Mesendoderm (in vitro differentiated cells): ENCODE results near the gene ACAA2.
"Not testable (repeated sequence)": the region's sequence is repeated elsewhere in the genome, so short reads cannot be mapped to it uniquely, and the experiment has no call there.

ENCODE experiments used
- DNase-seq: peaks from one replicate; pipeline ENCODE4 v3.0.0; 2013
- H2AK5ac ChIP-seq: 2 replicates; pipeline ENCODE4 v1.6.1; 2013; ENCODE audit warnings: low read length, inconsistent platforms
- H2BK120ac ChIP-seq: 2 replicates; pipeline ENCODE4 v1.6.1; 2013; ENCODE audit warnings: low read depth, mild to moderate bottlenecking, low read length, moderate library complexity, mixed read lengths
- H2BK15ac ChIP-seq: replicated peaks from 2 replicates; pipeline ENCODE4 v1.6.1; 2013; ENCODE audit warnings: low read depth, mild to moderate bottlenecking, moderate library complexity
- H2BK5ac ChIP-seq: 2 replicates; pipeline ENCODE4 v1.6.1; 2013; ENCODE audit warnings: low read length, inconsistent platforms
- H3K18ac ChIP-seq: 2 replicates; pipeline ENCODE4 v1.6.1; 2013; ENCODE audit warnings: mild to moderate bottlenecking, low read length, mixed read lengths
- H3K23ac ChIP-seq: one replicate; pipeline ENCODE4 v1.6.1; 2013; ENCODE audit warnings: low read length
- H3K27ac ChIP-seq: 2 replicates; pipeline ENCODE4 v1.5.1; 2013; ENCODE audit warnings: low read depth, mild to moderate bottlenecking, inconsistent platforms, low read length, moderate library complexity
- H3K27me3 ChIP-seq: 2 replicates; pipeline ENCODE4 v1.6.1; 2013; ENCODE audit warnings: low read length, control low read depth, mild to moderate bottlenecking, inconsistent platforms; ENCODE audit not compliant: insufficient read depth, poor library complexity
- H3K36me3 ChIP-seq: 2 replicates; pipeline ENCODE4 v1.6.1; 2013; ENCODE audit warnings: low read length, inconsistent platforms; ENCODE audit not compliant: control insufficient read depth, insufficient read depth
- H3K4ac ChIP-seq: one replicate; pipeline ENCODE4 v1.6.1; 2013; ENCODE audit warnings: low read depth, mild to moderate bottlenecking, low read length, moderate library complexity
- H3K4me1 ChIP-seq: 2 replicates; pipeline ENCODE4 v1.6.1; 2013; ENCODE audit warnings: low read depth, low read length, inconsistent platforms; ENCODE audit not compliant: control insufficient read depth
- H3K4me2 ChIP-seq: 2 replicates; pipeline ENCODE4 v1.6.1; 2013; ENCODE audit warnings: low read length
- H3K4me3 ChIP-seq: 2 replicates; pipeline ENCODE4 v1.5.1; 2013; ENCODE audit warnings: mild to moderate bottlenecking, low read length
- H3K56ac ChIP-seq: one replicate; pipeline ENCODE4 v1.6.1; 2013; ENCODE audit warnings: low read length
- H3K79me1 ChIP-seq: 2 replicates; pipeline ENCODE4 v1.6.1; 2013; ENCODE audit warnings: low read length, inconsistent platforms
- H3K79me2 ChIP-seq: 2 replicates; pipeline ENCODE4 v1.6.1; 2013; ENCODE audit warnings: mild to moderate bottlenecking, low read length; ENCODE audit not compliant: control insufficient read depth, insufficient read depth
- H3K9ac ChIP-seq: 2 replicates; pipeline ENCODE4 v1.6.1; 2013; ENCODE audit warnings: low read length, inconsistent platforms
- H4K5ac ChIP-seq: one replicate; pipeline ENCODE4 v1.6.1; 2013; ENCODE audit warnings: low read length
- H4K8ac ChIP-seq: one replicate; pipeline ENCODE4 v1.6.1; 2013; ENCODE audit warnings: low read depth, mild to moderate bottlenecking, control low read depth, low read length, moderate library complexity
- WGBS: extraction: QIAGEN DNeasy Blood & Tissue Kit; methylation state at CpG from one replicate; pipeline ENCODE4 v1.1.7; 2013; ENCODE audit warnings: low lambda C conversion rate, missing lambda C conversion rate; ENCODE audit not compliant: insufficient coverage; ENCODE audit errors: extremely low coverage; 5-methylcytosine and 5-hydroxymethylcytosine counted together

The ACAA2 gene

GRCh38 chr18:49808553-49809191 lies 4.7 kb downstream of the ACAA2 start:
- not testable (repeated sequence) for H3K4me1 ChIP-seq, H3K27me3 ChIP-seq, H2AK5ac ChIP-seq, H3K56ac ChIP-seq, H3K4me2 ChIP-seq, H2BK15ac ChIP-seq, H3K18ac ChIP-seq, H3K27ac ChIP-seq, H3K9ac ChIP-seq, H3K23ac ChIP-seq, H2BK120ac ChIP-seq, H4K8ac ChIP-seq, H4K5ac ChIP-seq, H3K4ac ChIP-seq, H3K36me3 ChIP-seq, H3K4me3 ChIP-seq, H2BK5ac ChIP-seq
- Histone ChIP-seq H3K79me1 (peaks cover 13% of the 10 kb centered on the region), H3K79me2 (peaks cover 61% of the 10 kb centered on the region)
- no CpG with 5 or more reads among the region's 10 CpGs for WGBS
- peak; percentile 25 for DNase-seq

GRCh38 chr18:49804096-49804495 lies 9.2 kb downstream of the ACAA2 start:
- Histone ChIP-seq H3K27ac (no peak overlapping the region), H2BK5ac (no peak overlapping the region), H3K18ac (no peak overlapping the region), H3K36me3 (no peaks in the 10 kb centered on the region), H3K23ac (no peak overlapping the region), H3K4me3 (no peak overlapping the region), H3K4me2 (no peak overlapping the region), H3K4ac (no peak overlapping the region), H2BK15ac (no peak overlapping the region), H3K79me1 (peaks cover 11% of the 10 kb centered on the region), H4K8ac (no peak overlapping the region), H3K4me1 (no peaks in the 10 kb centered on the region), H2BK120ac (no peak overlapping the region), H3K9ac (no peak overlapping the region), H3K27me3 (no peaks in the 10 kb centered on the region), H4K5ac (no peak overlapping the region), H3K56ac (no peak overlapping the region), H3K79me2 (peaks cover 32% of the 10 kb centered on the region), H2AK5ac (no peak overlapping the region)
- WGBS = no CpG with 5 or more reads among the region's 5 CpGs
- no peak for DNase-seq

GRCh38 chr18:49802623-49803022 lies 10.7 kb downstream of the ACAA2 start:
- H2BK15ac ChIP-seq = no peak overlapping the region
- H2BK5ac ChIP-seq = no peak overlapping the region
- no peak overlapping the region for H3K9ac ChIP-seq
- no peak overlapping the region for H3K4me3 ChIP-seq
- H3K4me1 ChIP-seq = no peaks in the 10 kb centered on the region
- no peak overlapping the region for H3K4me2 ChIP-seq
- no peak overlapping the region for H2AK5ac ChIP-seq
- DNase-seq = no peak
- H3K27me3 ChIP-seq = no peaks in the 10 kb centered on the region
- H3K23ac ChIP-seq = no peak overlapping the region
- peaks cover 11% of the 10 kb centered on the region for H3K79me1 ChIP-seq
- H3K18ac ChIP-seq = no peak overlapping the region
- no CpG with 5 or more reads among the region's 4 CpGs for WGBS
- no peak overlapping the region for H4K8ac ChIP-seq
- H3K56ac ChIP-seq = no peak overlapping the region
- no peak overlapping the region for H3K27ac ChIP-seq
- no peak overlapping the region for H4K5ac ChIP-seq
- H3K36me3 ChIP-seq = no peaks in the 10 kb centered on the region
- no peak overlapping the region for H3K4ac ChIP-seq
- peaks cover 26% of the 10 kb centered on the region for H3K79me2 ChIP-seq
- no peak overlapping the region for H2BK120ac ChIP-seq

GRCh38 chr18:49800491-49800890 lies 12.8 kb downstream of the ACAA2 start:
- H3K27ac ChIP-seq, H4K5ac ChIP-seq, H3K23ac ChIP-seq, H3K27me3 ChIP-seq, H3K18ac ChIP-seq, DNase-seq, H3K4ac ChIP-seq, H3K9ac ChIP-seq, H2AK5ac ChIP-seq, H3K56ac ChIP-seq, H4K8ac ChIP-seq, H2BK5ac ChIP-seq, H3K79me1 ChIP-seq, H3K79me2 ChIP-seq, H3K4me3 ChIP-seq, H2BK15ac ChIP-seq, H3K36me3 ChIP-seq, H3K4me2 ChIP-seq, H2BK120ac ChIP-seq, H3K4me1 ChIP-seq: not testable (repeated sequence)
- no CpG with 5 or more reads among the region's 5 CpGs for WGBS

- H3K9ac ChIP-seq, H2BK15ac ChIP-seq, H2BK5ac ChIP-seq, H3K79me1 ChIP-seq, DNase-seq, H3K4ac ChIP-seq, H3K4me3 ChIP-seq, H3K79me2 ChIP-seq, H4K5ac ChIP-seq, H2AK5ac ChIP-seq, H3K27me3 ChIP-seq, H3K4me2 ChIP-seq, H3K27ac ChIP-seq, H3K4me1 ChIP-seq, H4K8ac ChIP-seq, H3K18ac ChIP-seq, H3K23ac ChIP-seq, H3K56ac ChIP-seq, H2BK120ac ChIP-seq, H3K36me3 ChIP-seq: not testable (repeated sequence)
- no CpG with 5 or more reads among the region's 29 CpGs for WGBS
These were observed 13.5 kb downstream of the ACAA2 start for GRCh38 chr18:49799806-49800205.

- WGBS = no CpG with 5 or more reads among the region's 4 CpGs
- no peak overlapping the region for H4K8ac ChIP-seq
- H2BK120ac ChIP-seq = no peak overlapping the region
- no peak overlapping the region for H3K9ac ChIP-seq
- no peaks in the 10 kb centered on the region for H3K4me1 ChIP-seq
- H2BK5ac ChIP-seq = no peak overlapping the region
- peaks cover 2% of the 10 kb centered on the region for H3K79me2 ChIP-seq
- no peaks in the 10 kb centered on the region for H3K36me3 ChIP-seq
- H3K79me1 ChIP-seq = peaks cover 4% of the 10 kb centered on the region
- H3K18ac ChIP-seq = no peak overlapping the region
- H4K5ac ChIP-seq = no peak overlapping the region
- H3K4me3 ChIP-seq = no peak overlapping the region
- H3K56ac ChIP-seq = no peak overlapping the region
- no peak overlapping the region for H3K4ac ChIP-seq
- H3K27me3 ChIP-seq = no peaks in the 10 kb centered on the region
- H3K23ac ChIP-seq = no peak overlapping the region
- H3K4me2 ChIP-seq = no peak overlapping the region
- H2BK15ac ChIP-seq = no peak overlapping the region
- no peak overlapping the region for H2AK5ac ChIP-seq
- no peak for DNase-seq
- H3K27ac ChIP-seq = no peak overlapping the region
These were observed 15.3 kb downstream of the ACAA2 start for GRCh38 chr18:49798001-49798400.
